ENCODE data around the gene HNRNPAB.
"Not testable (repeated sequence)": the region's sequence is repeated elsewhere in the genome, so short reads cannot be mapped to it uniquely, and the experiment has no call there.

HNRNPAB gene

DNA sequence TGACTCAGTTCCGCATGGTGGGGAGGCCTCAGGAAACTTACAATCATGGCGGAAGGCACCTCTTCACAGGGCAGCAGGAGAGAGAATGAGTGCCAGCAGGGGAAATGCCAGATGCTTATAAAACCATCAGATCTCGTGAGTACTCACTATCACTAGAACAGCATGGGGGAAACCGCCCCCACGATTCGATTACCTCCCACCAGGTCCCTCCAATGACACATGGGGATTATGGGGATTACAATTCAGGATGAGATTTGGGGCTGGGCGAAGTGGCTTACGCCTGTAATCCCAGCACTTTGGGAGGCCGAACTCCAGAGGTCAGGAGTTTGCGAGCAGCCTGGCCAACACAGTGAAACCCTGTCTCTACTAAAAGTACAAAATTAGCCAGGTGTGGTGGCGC is 6.2 kb upstream of the HNRNPAB start:
- FAIRE-seq: not testable (repeated sequence)

DNA sequence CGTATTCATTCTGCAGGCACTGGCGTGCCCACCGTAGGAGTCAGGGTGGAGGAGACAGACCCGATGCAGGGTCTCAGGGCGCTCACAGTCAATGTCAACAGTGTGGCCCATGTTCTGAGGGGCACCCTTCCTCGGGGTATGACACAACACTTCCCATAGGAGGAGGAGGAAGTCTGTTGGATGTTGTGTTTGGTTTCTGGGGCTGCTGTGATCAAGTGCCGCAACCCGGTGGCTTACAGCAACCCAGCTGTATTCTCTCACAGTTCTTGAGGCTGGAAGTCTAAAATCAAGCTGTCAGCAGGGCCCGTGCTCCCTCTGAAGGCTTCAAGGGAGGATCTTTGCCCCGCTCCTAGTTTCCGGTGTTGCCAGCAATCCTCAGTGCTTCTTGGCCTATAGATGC is 5.6 kb upstream of the HNRNPAB start:
- no peak for FAIRE-seq

DNA sequence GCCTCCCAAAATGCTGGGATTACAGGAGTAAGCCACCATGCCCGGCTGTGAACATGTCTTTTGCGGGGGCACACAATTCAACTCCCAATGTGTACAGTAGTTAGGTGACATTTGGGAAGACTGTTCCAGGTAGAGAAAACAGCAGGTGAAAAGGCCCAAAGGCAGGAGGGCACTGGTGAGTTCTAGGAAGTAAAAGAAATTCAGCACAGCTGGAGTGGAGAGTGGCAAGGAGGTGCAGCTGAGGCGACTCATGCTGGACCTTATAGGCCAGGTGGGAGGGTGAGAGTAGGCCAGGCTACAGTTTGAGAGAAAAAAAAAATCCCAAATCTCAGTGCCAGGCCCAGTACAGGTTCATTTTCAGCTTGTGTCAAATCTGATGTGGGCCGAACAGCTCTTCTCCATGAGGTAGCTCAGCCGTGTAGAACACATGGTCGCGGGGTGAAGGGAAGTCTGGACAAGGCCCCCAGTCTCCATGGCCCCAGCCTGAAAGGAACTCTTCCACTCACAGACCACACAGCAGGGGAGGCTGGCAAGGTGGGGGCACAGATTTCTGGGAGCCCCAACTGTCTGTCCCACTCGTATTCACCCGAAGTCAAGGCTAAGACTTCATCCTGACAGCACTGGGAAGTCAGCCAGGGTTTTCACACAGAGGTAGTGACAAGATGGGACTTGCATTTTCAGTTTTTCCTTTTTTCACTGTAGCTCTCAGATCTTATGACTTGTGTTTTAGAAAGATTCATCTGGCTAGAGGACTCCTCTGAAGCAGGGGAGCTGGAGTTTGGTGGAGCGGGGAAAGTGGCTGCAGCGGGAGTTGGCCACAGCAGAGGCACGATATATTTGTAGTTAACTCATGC is 4.5 kb upstream of the HNRNPAB start:
- FAIRE-seq: no peak

DNA sequence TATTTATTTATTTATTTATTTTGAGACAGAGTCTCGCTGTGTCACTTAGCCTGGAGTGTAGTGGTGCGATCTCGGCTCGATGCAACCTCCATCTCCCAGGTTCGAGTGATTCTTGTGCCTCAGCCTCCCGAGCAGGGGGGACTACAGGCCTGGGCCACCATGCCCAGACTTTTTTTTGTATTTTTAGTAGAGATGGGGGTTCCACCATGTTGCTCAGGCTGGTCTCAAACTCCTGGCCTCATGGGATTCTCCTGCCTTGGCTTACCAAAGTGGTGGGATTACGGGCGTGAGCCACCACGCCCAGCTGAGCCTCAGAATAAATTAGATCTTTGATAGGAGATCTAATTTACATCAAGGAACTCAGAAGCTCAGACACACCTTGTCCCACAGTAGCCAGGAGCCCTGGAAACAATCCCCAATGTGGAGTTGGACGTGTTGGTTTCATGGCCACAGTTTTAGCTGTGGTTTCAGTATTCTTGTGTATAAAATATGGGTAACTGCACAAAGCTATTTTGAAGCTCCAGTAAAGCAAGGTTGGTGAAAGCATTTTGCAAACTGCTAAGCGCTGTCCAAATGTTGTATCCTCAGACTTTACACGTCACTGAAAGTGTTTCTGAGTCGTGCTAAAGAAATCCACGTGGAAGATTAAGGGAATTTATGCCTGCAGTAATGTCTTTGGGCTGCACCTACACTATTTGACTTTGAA is 3.0 kb upstream of the HNRNPAB start:
- no peak for FAIRE-seq

DNA sequence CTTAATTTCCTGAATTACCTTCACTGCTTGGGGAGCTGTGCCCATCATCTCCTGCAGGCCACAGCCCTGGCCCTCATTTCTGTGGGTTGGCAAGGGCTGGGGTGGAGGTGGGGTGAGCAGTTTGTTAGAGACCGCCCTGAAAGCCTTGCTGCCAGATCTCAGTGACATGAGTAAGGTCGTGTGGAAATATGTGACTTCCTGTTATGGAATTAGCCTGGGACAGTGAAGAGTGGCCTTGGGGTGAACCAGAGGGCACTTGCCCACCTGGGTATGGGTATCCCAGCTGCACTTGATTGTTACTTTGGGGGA is 2.5 kb upstream of the HNRNPAB start:
- no peak for FAIRE-seq

DNA sequence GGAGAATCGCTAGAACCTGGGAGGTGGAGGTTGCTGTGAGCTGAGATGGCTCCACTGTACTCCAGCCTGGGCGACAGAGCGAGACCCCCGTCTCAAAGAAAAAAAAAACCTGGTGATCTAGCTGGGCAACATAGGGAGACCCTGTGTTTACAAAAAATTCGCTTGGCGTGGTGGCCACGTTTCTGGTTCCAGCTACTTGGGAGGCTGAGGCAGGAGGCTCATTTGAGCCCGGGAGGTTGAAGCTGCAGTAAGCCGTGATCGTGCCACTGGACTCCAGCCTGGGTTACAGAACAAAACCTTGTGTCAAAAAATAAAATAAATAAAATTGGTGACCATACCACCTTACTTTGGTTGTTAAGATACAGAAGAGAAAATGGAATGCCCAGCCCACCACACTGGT is 1.8 kb upstream of the HNRNPAB start:
- FAIRE-seq: no peak

DNA sequence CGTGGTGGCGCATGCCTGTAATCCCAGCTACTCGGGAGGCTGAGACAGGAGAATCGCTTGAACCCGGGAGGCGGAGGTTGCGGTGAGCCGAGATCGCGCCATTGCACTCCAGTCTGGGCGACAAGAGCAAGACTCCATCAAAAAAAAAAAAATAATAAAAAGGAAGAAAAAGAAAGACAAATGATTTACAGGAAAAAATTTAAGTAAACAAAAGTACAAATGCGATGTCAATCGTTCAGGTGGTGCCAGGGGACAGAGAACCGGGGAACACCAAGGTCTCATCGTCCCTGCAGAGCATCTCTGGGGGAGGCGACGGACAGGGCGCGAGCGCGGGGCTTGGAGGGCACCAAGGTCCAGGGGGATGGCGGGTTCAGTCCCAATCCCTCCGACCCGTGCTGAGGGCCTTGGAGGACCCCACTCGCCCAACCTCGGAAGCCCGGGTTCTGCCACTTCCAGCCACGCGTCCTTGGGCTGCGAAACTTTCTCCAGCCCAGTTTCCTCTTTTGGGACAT is 607 bp upstream of the HNRNPAB start:
- FAIRE-seq: no peak

DNA sequence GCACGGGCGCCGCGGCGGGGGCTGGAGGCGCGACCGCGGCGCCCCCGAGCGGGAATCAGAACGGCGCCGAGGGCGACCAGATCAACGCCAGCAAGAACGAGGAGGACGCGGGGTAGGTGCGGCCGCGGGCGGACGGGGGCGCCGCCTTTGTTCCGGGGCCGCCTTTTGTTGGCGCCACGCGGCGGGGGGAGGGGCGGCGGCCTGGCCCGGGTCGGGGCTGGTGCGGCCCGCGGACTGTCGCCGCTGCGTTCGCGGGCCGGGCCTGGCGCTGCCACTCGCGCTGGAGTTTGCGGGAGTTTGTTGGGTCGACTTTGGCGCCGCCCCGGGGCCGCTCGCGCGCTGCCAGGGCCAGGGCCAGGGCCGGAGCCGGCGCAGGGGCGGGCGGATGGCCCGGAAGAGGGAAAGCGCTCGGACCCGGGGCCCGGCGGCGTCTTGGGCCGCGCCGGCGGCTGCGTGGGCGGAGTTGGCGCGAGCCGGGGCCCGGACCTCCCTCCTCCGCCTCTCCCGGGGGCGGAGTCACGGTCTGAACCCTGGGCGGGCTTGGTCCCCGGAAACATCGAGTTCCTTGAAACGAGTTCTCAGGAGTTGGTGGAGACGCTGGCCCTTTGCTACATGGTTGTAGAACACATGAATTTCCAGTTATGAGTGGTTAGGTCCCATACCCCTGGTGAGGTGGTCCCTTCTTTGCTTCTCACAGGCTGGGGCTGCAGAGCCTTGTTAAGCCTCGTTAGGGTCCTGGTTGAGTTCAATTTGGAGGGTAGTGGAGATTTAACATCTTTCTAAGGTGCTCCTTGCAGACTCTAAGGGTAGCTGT is 809 bp downstream of the HNRNPAB start:
- FAIRE-seq: no peak

DNA sequence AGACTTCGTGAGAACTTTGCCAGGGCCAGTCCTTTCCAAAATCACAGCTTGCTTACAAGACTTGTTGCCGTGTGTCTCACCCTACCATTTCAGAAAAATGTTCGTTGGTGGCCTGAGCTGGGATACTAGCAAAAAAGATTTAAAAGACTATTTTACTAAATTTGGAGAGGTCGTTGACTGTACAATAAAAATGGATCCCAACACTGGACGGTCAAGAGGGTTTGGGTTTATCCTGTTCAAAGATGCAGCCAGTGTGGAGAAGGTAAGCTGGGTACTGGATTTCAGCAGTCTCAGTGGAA is 1.4 kb downstream of the HNRNPAB start:
- FAIRE-seq: no peak

DNA sequence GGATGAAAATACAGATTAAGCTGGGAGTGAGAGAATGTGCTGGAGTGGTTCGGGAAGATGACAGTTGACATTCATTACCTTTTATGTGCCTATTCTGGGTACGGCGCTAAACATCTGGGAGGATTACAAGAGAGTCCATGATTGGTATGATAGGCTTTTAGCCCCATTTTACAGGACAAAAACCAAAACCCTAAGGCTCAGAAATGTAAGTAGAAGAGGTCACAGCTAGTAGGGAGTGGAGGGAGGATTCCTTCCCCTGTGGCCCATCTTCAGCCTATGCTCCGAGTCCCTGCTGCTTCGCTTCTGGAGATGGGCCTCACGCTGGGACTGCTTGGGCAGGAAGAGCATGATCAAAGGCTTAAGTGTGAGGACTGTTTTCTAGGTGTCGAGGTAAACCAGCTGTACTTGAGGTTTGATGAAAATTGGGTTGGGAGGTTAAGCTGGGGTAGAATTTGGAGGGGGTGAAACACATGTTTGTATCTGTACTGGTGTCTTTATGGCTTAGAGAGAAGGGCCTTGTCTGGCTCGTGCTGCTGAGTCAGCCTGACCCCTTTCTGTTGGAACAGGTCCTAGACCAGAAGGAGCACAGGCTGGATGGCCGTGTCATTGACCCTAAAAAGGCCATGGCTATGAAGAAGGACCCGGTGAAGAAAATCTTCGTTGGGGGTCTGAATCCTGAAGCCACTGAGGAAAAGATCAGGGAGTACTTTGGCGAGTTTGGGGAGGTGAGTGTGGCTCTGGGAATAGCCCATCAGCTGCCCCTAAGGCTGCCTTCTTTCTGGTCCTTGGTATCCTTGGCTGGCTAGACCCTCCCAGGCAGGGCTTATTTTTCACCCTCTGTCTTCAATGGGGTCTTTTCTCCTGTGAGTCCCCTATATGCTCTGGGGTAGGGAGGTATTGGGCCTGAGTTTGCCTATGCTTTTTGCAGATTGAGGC is 2.1 kb downstream of the HNRNPAB start:
- no peak for FAIRE-seq

DNA sequence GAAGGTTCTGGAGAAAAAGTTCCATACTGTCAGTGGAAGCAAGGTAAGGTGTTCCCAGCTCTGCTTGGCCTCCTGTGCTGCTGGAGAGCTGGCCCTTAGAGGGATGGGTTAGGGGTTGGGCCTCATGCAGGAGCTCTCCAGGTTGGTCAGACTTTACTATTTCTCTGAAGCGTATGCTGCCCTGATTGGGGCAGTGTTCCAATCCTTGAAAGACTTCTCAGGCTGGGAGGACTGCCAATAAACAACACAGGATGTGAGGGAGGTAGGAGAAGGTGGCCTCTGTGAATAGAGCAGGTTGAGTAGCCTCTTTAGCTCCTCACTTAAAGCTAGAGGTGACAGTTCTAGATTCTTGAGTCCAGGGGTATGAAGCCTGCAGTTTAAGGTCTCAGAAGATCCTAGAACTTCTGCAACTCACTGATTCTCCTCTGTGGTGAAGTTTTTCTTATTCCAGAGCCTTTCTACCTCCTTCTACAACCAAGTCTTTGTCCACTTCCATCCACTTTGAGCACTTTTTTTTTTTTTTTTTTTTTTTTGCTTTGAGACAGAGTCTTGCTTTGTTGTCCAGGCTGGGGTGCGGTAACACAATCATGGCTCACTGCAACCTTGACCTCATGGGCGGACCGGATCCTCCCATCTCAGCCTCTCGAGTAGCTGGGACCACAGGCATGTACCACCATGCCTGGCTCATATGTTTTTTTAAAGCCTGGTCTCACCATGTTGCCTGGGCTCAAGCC is 3.0 kb downstream of the HNRNPAB start:
- no peak for FAIRE-seq

DNA sequence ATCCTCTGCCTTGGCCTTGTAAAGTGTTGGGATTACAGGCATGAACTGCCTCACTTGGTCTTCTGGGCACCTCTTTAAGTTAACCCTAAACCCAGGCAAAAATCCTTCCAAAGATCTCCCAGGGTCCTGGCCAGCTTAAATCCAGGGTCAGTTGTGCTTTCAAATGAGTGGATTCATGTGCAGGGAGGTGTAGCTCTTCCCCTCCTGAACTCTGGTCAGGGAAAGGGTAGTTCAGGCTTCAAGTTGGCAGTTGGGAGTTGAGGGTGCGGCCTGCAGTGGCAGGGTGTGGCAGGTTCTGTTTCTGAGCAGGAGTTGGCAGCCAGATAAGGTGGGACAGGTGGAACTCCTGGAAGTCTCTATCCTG is 3.6 kb downstream of the HNRNPAB start:
- FAIRE-seq: no peak

DNA sequence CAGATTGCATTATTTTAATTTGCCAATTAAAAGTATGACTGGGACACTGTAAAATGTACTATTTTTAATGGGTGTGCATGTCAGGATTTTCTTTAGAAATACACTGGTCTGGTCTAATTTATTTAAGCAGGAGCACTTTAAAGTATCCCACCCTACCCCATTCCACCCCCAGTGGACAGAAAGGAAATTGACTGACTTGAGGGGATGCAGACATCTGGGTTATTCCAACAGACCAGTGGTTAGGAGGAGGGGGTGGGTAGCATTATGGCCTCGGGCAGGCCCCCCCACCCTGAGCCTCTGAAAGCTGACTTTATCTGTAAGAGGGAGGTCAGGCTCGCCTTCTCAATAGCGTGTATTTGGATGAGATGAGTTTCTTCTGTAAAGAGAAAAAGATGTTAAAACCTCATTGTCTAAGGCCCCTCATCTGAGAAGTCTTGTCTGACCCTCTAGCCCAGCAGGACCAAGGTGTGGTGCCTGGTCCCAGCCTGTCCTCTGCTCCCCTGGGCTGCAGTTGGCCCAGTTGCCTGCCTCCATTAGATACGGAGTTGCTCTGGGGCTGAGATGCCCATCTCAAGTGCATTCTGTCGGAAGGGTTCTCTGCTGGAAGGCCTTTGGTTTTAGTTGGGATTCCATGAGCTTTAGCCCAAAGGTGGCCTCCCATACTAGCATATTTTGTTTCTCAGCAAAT is 4.4 kb downstream of the HNRNPAB start:
- FAIRE-seq: no peak

DNA sequence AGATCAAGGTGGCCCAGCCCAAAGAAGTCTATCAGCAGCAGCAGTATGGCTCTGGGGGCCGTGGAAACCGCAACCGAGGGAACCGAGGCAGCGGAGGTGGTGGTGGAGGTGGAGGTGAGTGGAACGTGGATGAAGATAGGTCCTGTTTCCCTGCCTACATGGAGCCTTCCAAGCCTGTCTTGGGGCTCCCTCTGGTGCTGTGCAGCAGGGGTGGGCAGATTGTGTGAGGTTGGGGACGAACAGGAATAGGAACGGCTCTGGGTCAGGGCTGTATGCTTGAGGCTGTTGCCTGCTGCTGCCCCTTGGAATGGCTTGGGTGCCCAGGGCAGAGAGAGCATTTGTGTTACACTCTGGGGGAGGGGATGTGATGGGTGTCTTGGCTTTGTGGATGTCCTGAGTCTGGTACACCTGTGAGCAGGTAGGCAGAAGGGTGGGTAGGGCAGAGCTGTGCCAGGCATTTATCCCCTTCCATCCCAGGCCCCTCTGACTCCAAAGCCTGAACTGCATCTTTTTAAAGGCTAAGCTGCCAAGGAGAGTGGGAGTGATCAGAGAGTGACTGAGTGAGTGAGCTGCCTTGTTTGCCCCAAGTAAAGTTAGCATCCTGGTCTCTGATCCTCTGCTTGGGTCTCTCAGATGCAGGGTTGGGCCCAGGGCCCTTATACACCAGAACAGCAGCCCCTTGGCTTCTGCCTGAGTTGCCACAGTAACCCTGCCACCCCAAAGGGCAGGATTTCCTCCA is 5.2 kb downstream of the HNRNPAB start:
- FAIRE-seq: no peak

DNA sequence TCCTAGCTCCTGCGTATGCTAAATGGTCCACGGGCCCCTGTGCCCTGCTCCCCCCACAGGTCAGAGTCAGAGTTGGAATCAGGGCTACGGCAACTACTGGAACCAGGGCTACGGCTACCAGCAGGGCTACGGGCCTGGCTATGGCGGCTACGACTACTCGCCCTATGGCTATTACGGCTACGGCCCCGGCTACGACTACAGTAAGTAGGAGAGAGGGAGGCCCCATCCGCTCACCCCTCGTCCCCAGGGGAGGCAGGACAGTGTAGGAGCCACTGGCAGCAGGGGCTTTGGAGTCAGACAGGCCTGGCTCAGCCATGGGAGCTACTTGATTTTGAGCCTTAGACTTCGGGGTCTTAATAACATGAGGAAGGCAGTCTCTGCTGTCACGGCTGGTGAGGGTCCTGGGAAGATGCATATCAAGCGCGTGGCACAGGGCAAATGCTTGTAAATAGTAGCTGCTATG is 5.8 kb downstream of the HNRNPAB start:
- no peak for FAIRE-seq

DNA sequence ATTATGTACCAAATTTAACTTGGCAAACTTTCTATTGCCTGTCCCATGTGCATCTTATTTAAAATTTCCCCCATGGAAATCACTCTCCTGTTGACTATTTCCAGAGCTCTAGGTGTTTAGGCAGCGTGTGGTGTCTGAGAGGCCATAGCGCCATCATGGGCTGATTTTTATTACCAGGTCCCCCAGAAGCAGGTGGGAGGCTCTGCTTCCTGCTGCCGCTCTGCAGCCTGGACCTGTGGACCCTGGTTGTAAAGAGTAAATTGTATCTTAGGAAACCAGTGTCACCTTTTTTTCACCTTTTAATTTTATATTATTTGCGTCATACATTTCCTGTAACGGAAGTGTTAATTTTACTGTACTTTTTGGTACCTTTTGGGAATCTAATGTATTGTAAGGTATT is 6.4 kb downstream of the HNRNPAB start:
- no peak for FAIRE-seq

DNA sequence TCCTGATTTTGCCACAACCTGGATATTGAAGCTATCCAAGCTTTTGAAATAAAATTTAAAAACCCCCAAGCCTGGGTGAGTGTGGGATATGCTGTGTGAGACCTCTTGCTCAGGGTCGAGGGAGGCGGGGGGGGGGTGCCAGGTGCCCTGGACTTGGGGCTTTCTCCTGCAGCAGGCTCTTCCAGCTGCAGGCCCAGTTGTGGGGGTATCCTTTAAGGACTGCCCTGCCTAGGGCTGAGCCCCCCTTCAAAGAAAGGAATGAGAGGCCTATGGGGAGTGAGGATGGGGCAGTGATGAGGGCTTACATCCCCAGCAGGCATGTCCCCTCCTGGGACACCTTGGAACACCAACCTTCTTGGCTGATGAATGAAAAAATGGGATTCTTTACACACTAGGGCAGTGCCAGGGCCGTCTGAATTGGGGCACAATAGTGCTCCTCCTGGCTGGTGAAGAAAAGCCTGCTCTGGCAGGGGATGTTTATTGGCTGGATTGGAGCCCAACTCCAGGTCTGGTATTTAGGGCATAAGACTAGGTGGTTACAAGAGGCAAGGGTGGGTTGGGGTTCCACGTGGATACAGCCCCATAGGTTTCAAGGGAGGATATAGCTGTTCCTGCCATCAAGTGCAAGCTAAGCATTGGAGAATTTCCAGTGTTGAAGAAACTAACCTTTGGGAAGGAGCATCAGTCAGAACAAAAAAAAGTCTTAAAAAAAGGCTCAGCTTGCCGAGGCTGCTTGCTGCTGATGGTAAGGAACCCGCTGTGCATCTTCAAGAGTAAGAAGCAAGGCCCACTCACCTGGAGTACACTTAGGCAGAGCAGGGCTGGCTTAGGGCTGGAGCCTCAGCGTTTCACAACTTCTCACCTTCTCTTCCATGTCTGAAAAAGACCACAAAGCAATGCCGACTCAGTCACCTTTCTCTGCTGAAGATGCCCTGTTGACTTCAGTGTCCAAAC is 7.0 kb downstream of the HNRNPAB start:
- no peak for FAIRE-seq

DNA sequence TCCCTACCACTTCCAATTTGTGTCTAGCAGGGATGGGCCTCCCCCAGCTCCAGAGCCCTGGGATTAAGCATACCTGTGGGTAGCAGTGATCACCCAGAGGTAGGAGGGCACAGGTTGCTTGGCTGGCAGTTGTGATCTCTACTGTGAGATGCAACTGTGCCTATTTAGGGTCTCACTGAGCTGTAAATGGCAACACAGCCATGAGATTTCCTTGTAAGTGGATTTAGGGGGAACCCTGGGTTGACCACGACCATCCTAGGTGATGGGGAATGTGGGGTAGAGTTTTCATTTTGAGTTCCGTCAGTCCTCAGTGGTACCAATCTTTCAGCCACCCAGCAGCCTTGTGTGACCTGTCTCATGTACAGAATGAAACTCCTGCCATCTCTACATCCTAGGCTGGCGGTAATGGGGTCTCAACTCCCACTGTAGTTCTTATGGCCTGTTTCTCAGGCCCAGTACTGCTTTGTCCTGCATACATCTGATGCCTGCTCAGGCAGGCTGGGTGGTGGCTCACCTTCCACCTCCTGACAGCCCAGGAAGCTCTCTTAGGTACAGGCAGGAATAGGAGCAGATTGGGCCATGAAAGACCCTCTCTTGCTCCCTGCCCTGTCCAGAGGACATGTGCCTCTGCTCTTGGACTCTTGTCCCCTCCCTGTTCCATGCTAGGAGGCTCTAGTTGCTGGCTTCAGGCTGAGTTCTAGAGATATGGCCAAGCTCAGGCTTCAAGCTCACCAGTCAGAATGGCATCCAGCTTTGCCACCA is 8.1 kb downstream of the HNRNPAB start:
- FAIRE-seq: no peak
